K562 (cell line): ENCODE measurements around the gene SYNE1. TPM values are rescaled to one million over a fixed set of nuclear protein-coding genes. Genes with fewer than 3 reads are reported as not detected.

Experiments used
- ATAC-seq: fragments of 200-7000 bp; cut with Tn5 transposase; 3 replicates; pipeline ENCODE4 v1.9.1; 2020; ENCODE audit warnings: moderate library complexity
- BruUV-seq: library from RNA; stranded (reverse); fragments of 400-500 nt; replicated peaks from 2 replicates; lab custom pipeline; 2021; lab: Mats Ljungman, UMichigan
- CTCF ChIA-PET: fragments of 300-600 bp; formaldehyde crosslinking; extraction: SDS; loops from one replicate; lab custom pipeline; 2021; ENCODE audit warnings: low intra/inter-chr PET ratio; lab: Yijun Ruan, JAX
- POLR2A ChIA-PET: fragments of 300-600, 350-650 bp; sonication (Branson Sonifier 250); formaldehyde crosslinking; extraction: SDS; loops from one replicate; lab custom pipeline; 2021; ENCODE audit warnings: antibody characterized with exemption, inconsistent platforms; lab: Yijun Ruan, JAX
- DNase-seq, 4 experiments: peaks; one replicate each; pipeline versions ENCODE4 v3.0.0 to v3.0.0-alpha.2; 2011 to 2018; ENCODE audit warnings: low spot score in 3 of 4, mixed read lengths in 3 of 4; ENCODE audit errors: extremely low read depth in 1 of 4
- FAIRE-seq: peaks from 2 replicates; lab custom pipeline; 2011; peaks lifted over from hg19 to GRCh38; lab: Jason Lieb, UNC
- H2AFZ ChIP-seq: 2 replicates; pipeline ENCODE4 v1.6.0; 2011; ENCODE audit warnings: low read depth, low read length, control low read depth, inconsistent platforms
- H3K27ac ChIP-seq: fragments of 200-600 bp; 3 replicates; pipeline ENCODE4 v1.8.0; 2011; ENCODE audit warnings: low read depth, mild to moderate bottlenecking, control low read depth, inconsistent platforms, low read length, moderate library complexity, mixed read lengths; ENCODE audit errors: extremely low read depth
- H3K27me3 ChIP-seq, 2 experiments: fragments of 300-600 bp in 1 of 2; 2 replicates in 1 of 2; 3 replicates in 1 of 2; pipeline versions ENCODE4 v1.6.0 to v1.8.0; 2011; ENCODE audit warnings: inconsistent platforms in 2 of 2, low read length in 2 of 2, mild to moderate bottlenecking in 1 of 2, mixed read lengths in 1 of 2, moderate library complexity in 1 of 2; ENCODE audit not compliant: control insufficient read depth in 2 of 2, insufficient read depth in 2 of 2
- H3K36me3 ChIP-seq: fragments of 300-600 bp; 3 replicates; pipeline ENCODE4 v1.8.0; 2011; ENCODE audit warnings: mild to moderate bottlenecking, low read length, inconsistent platforms; ENCODE audit not compliant: control insufficient read depth, insufficient read depth
- H3K4me1 ChIP-seq, 2 experiments: fragments of 200-600 bp in 1 of 2; replicated peaks in 1 of 2; 2 replicates in 1 of 2; 3 replicates in 1 of 2; pipeline versions ENCODE4 v1.5.1 to v1.8.0; 2011; ENCODE audit warnings: inconsistent platforms in 2 of 2, low read length in 2 of 2, mild to moderate bottlenecking in 1 of 2, mixed read lengths in 1 of 2, moderate library complexity in 1 of 2; ENCODE audit not compliant: control insufficient read depth in 2 of 2, insufficient read depth in 2 of 2
- H3K4me2 ChIP-seq: 2 replicates; pipeline ENCODE4 v1.6.1; 2011; ENCODE audit warnings: low read length, control low read depth, inconsistent platforms, mixed read lengths; ENCODE audit not compliant: insufficient read depth
- H3K4me3 ChIP-seq: fragments of 200-600 bp; sonication (generic), shearing (Covaris generic); 2 replicates; pipeline ENCODE4 v1.5.1; 2016; ENCODE audit warnings: control low read depth, inconsistent platforms
- H3K79me2 ChIP-seq: fragments of 200-600 bp; 3 replicates; pipeline ENCODE4 v1.8.0; 2011; ENCODE audit warnings: low read length, inconsistent platforms; ENCODE audit not compliant: control insufficient read depth, insufficient read depth
- H3K9ac ChIP-seq, 2 experiments: 2 replicates each; pipeline versions ENCODE4 v1.6.0 to v1.6.1; 2011; ENCODE audit warnings: low read depth in 2 of 2, low read length in 2 of 2, control low read depth in 1 of 2, inconsistent platforms in 1 of 2, mild to moderate bottlenecking in 1 of 2, mixed read lengths in 1 of 2; ENCODE audit not compliant: insufficient read depth in 1 of 2
- H3K9me1 ChIP-seq: one replicate; pipeline ENCODE4 v1.6.0; 2011; ENCODE audit warnings: inconsistent platforms, mild to moderate bottlenecking, low read length, moderate library complexity; ENCODE audit not compliant: control insufficient read depth, insufficient read depth
- H3K9me3 ChIP-seq: replicated peaks from 2 replicates; pipeline ENCODE4 v1.5.1; 2011; ENCODE audit warnings: low read depth, low read length, inconsistent platforms; ENCODE audit not compliant: control insufficient read depth, insufficient read depth
- H4K20me1 ChIP-seq: replicated peaks from 2 replicates; pipeline ENCODE4 v1.6.1; 2011; ENCODE audit warnings: low read length, inconsistent platforms, mixed read lengths; ENCODE audit not compliant: control insufficient read depth, insufficient read depth
- ARID2 ChIP-seq: fragments of 450-650 bp; IDR thresholded peaks from 2 replicates; pipeline ENCODE4 v1.6.1; 2017; ENCODE audit warnings: antibody characterized with exemption, mild to moderate bottlenecking
- BRF1 ChIP-seq: IDR thresholded peaks from 3 replicates; pipeline ENCODE4 v1.6.1; 2011; ENCODE audit warnings: borderline replicate concordance, mild to moderate bottlenecking; ENCODE audit not compliant: insufficient read length; ENCODE audit errors: extremely low read depth
- C11orf30 ChIP-seq: fragments of 450-650 bp; IDR thresholded peaks from 2 replicates; pipeline ENCODE4 v1.6.1; 2016; ENCODE audit warnings: low read depth, mild to moderate bottlenecking
- EP300 ChIP-seq: IDR thresholded peaks from 2 replicates; pipeline ENCODE4 v1.6.1; 2012; ENCODE audit warnings: low read length, improper control_type of control experiment
- HEY1 ChIP-seq: fragments of 250-450 bp; sonication (Bioruptor Pico); IDR thresholded peaks from 2 replicates; pipeline ENCODE4 v1.5.0; 2020; ENCODE audit warnings: mild to moderate bottlenecking, moderate library complexity, borderline replicate concordance
- HOMEZ ChIP-seq: fragments of 250-450 bp; sonication (Bioruptor Pico); IDR thresholded peaks from 2 replicates; pipeline ENCODE4 v1.4.0; 2020; ENCODE audit warnings: mild to moderate bottlenecking, moderate library complexity
- KLF6 ChIP-seq: fragments of 250-450 bp; sonication (Bioruptor Pico); IDR thresholded peaks from 2 replicates; pipeline ENCODE4 v1.4.0; 2020; ENCODE audit warnings: mild to moderate bottlenecking, moderate library complexity, borderline replicate concordance
- MAX ChIP-seq: sonication (generic); formaldehyde crosslinking; IDR thresholded peaks from 2 replicates; pipeline ENCODE4 v1.9.0; 2022; ENCODE audit warnings: mild to moderate bottlenecking, missing genetic modification reagents
- NCOA2 ChIP-seq, 2 experiments: fragments of 450-650 bp; IDR thresholded peaks; 2 replicates each; pipeline ENCODE4 v1.6.1; 2018; ENCODE audit warnings: mild to moderate bottlenecking in 2 of 2, moderate library complexity in 1 of 2; ENCODE audit not compliant: partially characterized antibody in 2 of 2
- NFYB ChIP-seq: IDR thresholded peaks from 2 replicates; pipeline ENCODE4 v1.6.1; 2011; ENCODE audit warnings: mild to moderate bottlenecking, moderate library complexity; ENCODE audit not compliant: insufficient read length; ENCODE audit errors: extremely low read depth
- PBX2 ChIP-seq, 2 experiments: IDR thresholded peaks in 1 of 2; conservative IDR thresholded peaks in 1 of 2; 2 replicates each; pipeline ENCODE4 v1.6.1; 2016; ENCODE audit warnings: low read depth in 2 of 2, mild to moderate bottlenecking in 1 of 2, missing compliant biosample characterization in 1 of 2, missing genetic modification characterization in 1 of 2, moderate library complexity in 1 of 2
- POLR2G ChIP-seq: fragments of 200-400 bp; formaldehyde crosslinking; IDR thresholded peaks from 2 replicates; pipeline ENCODE4 v1.6.1; 2017; ENCODE audit warnings: low read depth, mild to moderate bottlenecking, antibody characterized with exemption, low read length, moderate library complexity
- RBBP5 ChIP-seq: fragments of 200-600 bp; sonication (generic); IDR thresholded peaks from 2 replicates; pipeline ENCODE4 v1.6.1; 2012; ENCODE audit warnings: borderline replicate concordance, mild to moderate bottlenecking, low read length, control low read depth, inconsistent platforms; ENCODE audit not compliant: insufficient read depth, poor library complexity, severe bottlenecking
- ZNF316 ChIP-seq: fragments of 450-650 bp; IDR thresholded peaks from 2 replicates; pipeline ENCODE4 v1.6.1; 2016
- ZNF696 ChIP-seq: fragments of 250-450 bp; sonication (Bioruptor Pico); conservative IDR thresholded peaks from 2 replicates; pipeline ENCODE4 v1.4.0; 2020; ENCODE audit warnings: mild to moderate bottlenecking, moderate library complexity
- WGBS: fragments of 100-300 bp; shearing (Covaris generic); methylation state at CpG from one replicate; pipeline ENCODE4 v1.1.6; 2016; ENCODE audit warnings: low coverage, mixed read lengths; ENCODE audit not compliant: insufficient coverage; ENCODE audit errors: missing lambda C conversion rate; 5-methylcytosine and 5-hydroxymethylcytosine counted together
- in situ Hi-C: fragments of 300-500 bp; cut with MboI; formaldehyde crosslinking; loops from 4 replicates; pipeline ENCODE4 v1.15.0; 2018; ENCODE audit warnings: inconsistent platforms, mixed read lengths
- intact Hi-C: fragments of 100-400 bp; cut with micrococcal nuclease; formaldehyde crosslinking; loops from 2 replicates; pipeline ENCODE4 v1.14.2; 2022
- polyA plus RNA-seq, 8 experiments: library from polyadenylated mRNA; depleted of rRNA in 4 of 8; stranded (reverse) in 5 of 8; unstranded in 3 of 8; fragments of >200 nt; fragmentation: Nextera tagmentation in 2 of 8; fragmentation: Illumina TruSeq in 1 of 8; extraction: Ambion mirVana in 2 of 8; extraction: Trizol in 1 of 8; gene quantifications; 2 replicates each; pipeline versions ENCODE4 v1.2.1 to v1.2.3, GENCODE V29; 2011 to 2014; ENCODE audit warnings: inconsistent platforms in 1 of 8, missing spikeins in 1 of 8
- total RNA-seq, 7 experiments: library from RNA; depleted of rRNA in 6 of 7; stranded (reverse); fragments of >200 nt in 6 of 7; fragmentation: Illumina TruSeq in 2 of 7; extraction: Trizol in 2 of 7; gene quantifications; 2 replicates each; pipeline versions ENCODE4 v1.2.1 to v1.2.3, GENCODE V29; 2011 to 2021; ENCODE audit warnings: low replicate concordance in 1 of 7

Gene SYNE1
- total and polyA plus RNA-seq, 9 of the 15 experiments (the other 6 are each of a cell fraction or from before 2014, with no cell fraction given): under 0.01 to 0.42 (median 0.08) TPM; not detected in 1

GRCh38 chr6:152600022-152600421 is 37.1 kb downstream of the SYNE1 start:
- H3K9ac ChIP-seq: no peak overlapping the region
- ATAC-seq: no peak
- no peak for FAIRE-seq
- in situ Hi-C loops (no loop called here), intact Hi-C loops (no loop called here)
- no peaks in the 10 kb centered on the region for H3K79me2 ChIP-seq
- no peaks in the 10 kb centered on the region for H3K27me3 ChIP-seq
- no peaks in the 10 kb centered on the region for H4K20me1 ChIP-seq
- H2AFZ ChIP-seq: no peak overlapping the region
- 1% methylated on average over 5 of the region's 5 CpGs for WGBS
- no peak overlapping the region for H3K4me3 ChIP-seq
- POLR2A ChIA-PET: no interaction called here
- CTCF ChIA-PET: no interaction called here
- H3K36me3 ChIP-seq: no peaks in the 10 kb centered on the region
- no peak overlapping the region for H3K27ac ChIP-seq
- DNase-seq: no peak
- H3K4me1 ChIP-seq: no peaks in the 10 kb centered on the region
- no peak overlapping the region for H3K4me2 ChIP-seq
- no peaks in the 10 kb centered on the region for H3K9me1 ChIP-seq
- H3K9me3 ChIP-seq: no peaks in the 10 kb centered on the region
- TF ChIP-seq KLF6 (no peak), POLR2G (no peak), RBBP5 (no peak), NFYB (no peak), MAX (CRISPR knock-in tag) (no peak), ZNF696 (CRISPR knock-in tag) (no peak), BRF1 (no peak), ARID2 (no peak), ZNF316 (no peak), PBX2 (CRISPR knock-in tag; IDR thresholded peaks at IDR 0.05; ENCODE audit: low read depth) (no peak), PBX2 (tag; conservative IDR thresholded peaks at IDR 0.05; ENCODE audit: low read depth) (no peak), HEY1 (no peak), EP300 (no peak), C11orf30 (no peak), HOMEZ (CRISPR knock-in tag) (no peak), NCOA2 (IDR thresholded peaks at IDR 0.05; ENCODE audit: partially characterized antibody in 2 of 2) (no peak)
- BruUV-seq: no TSS peak
